ENCODE results near the gene TBC1D22A. TPM values are rescaled to one million over a fixed set of nuclear protein-coding genes. Genes with fewer than 3 reads are reported as not detected.

The TBC1D22A gene
- total and polyA plus RNA-seq, 9 of the 15 experiments (the other 6 are each of a cell fraction or from before 2014, with no cell fraction given): 0.20 to 11.5 (median 5.2) TPM

GRCh38 chr22:47029244-47030074 lies 267.0 kb downstream of the TBC1D22A start:
- intact Hi-C loops (cut with micrococcal nuclease): no loop called here
- H3K4me3 ChIP-seq: no peak overlapping the region
- H3K4me1 ChIP-seq (replicated peaks in 1 of 2; ENCODE audit: control insufficient read depth in 2 of 2, insufficient read depth in 2 of 2, low read length in 2 of 2): peaks cover 0 to 17% of the 10 kb centered on the region in 2 experiments; a peak in 2 of 5 replicates
- H3K9ac ChIP-seq (ENCODE audit: insufficient read depth in 1 of 2, low read depth in 2 of 2, low read length in 2 of 2): no peak overlapping the region; a peak in 1 of 4 replicates
- H4K20me1 ChIP-seq (replicated peaks; ENCODE audit: control insufficient read depth, insufficient read depth, low read length): no peaks in the 10 kb centered on the region; the same call in 1 of the 2 replicates
- H3K79me2 ChIP-seq (ENCODE audit: control insufficient read depth, insufficient read depth, low read length): no peaks in the 10 kb centered on the region
- CTCF ChIA-PET (ENCODE audit: low intra/inter-chr PET ratio): no interaction called here
- in situ Hi-C loops (cut with MboI): no loop called here
- BruUV-seq (replicated peaks): no TSS peak
- no peaks in the 10 kb centered on the region for H3K36me3 ChIP-seq (ENCODE audit: control insufficient read depth, insufficient read depth, low read length)
- no peak for TF ChIP-seq ZHX1 (conservative IDR thresholded peaks at IDR 0.05; ENCODE audit: low read length)
- no peak for DNase-seq (ENCODE audit: extremely low read depth in 1 of 4, low spot score in 3 of 4)
- no peak for FAIRE-seq
- no peaks in the 10 kb centered on the region for H3K9me3 ChIP-seq (replicated peaks; ENCODE audit: control insufficient read depth, insufficient read depth, low read depth, low read length)
- H3K9me1 ChIP-seq (ENCODE audit: control insufficient read depth, insufficient read depth, low read length): no peaks in the 10 kb centered on the region
- ATAC-seq: no peak
- POLR2A ChIA-PET: no interaction called here
- H2AFZ ChIP-seq (ENCODE audit: low read depth, low read length): no peak overlapping the region
- 79% methylated on average over 15 of the region's 26 CpGs for WGBS (ENCODE audit: insufficient coverage, low coverage, missing lambda C conversion rate)
- no peak overlapping the region for H3K27ac ChIP-seq (ENCODE audit: extremely low read depth, low read depth, low read length)
- no peak overlapping the region for H3K4me2 ChIP-seq (ENCODE audit: insufficient read depth, low read length)
- H3K27me3 ChIP-seq (ENCODE audit: control insufficient read depth in 2 of 2, insufficient read depth in 2 of 2, low read length in 2 of 2): no peaks in the 10 kb centered on the region

All from K562 (cell line).